Parathyroid adenoma (tissue), 2 donors: ENCODE results near the gene RBBP8NL.

ENCODE experiments used
- H2AFZ ChIP-seq: fragments of 300-600 bp; sonication (generic); one replicate; pipeline ENCODE4 v1.7.0; 2017; ENCODE audit warnings: antibody characterized with exemption, mild to moderate bottlenecking
- H3K27ac ChIP-seq: fragments of 300-600 bp; sonication (generic); one replicate; pipeline ENCODE4 v1.7.0; 2017
- H3K27me3 ChIP-seq: fragments of 300-600 bp; sonication (generic); one replicate; pipeline ENCODE4 v1.7.0; 2017; ENCODE audit warnings: low read length; ENCODE audit not compliant: control insufficient read depth, insufficient read depth
- H3K36me3 ChIP-seq: fragments of 300-600 bp; sonication (generic); one replicate; pipeline ENCODE4 v1.7.0; 2017; ENCODE audit warnings: low read length; ENCODE audit not compliant: control insufficient read depth, insufficient read depth
- H3K4me1 ChIP-seq: fragments of 300-600 bp; sonication (generic); one replicate; pipeline ENCODE4 v1.7.0; 2017; ENCODE audit warnings: control low read depth
- H3K4me2 ChIP-seq: fragments of 300-600 bp; sonication (generic); one replicate; pipeline ENCODE4 v1.7.0; 2017; ENCODE audit warnings: low read length
- H3K4me3 ChIP-seq: fragments of 300-600 bp; sonication (generic); one replicate; pipeline ENCODE4 v1.7.0; 2017; ENCODE audit warnings: low read depth, low read length
- H3K79me2 ChIP-seq: fragments of 300-600 bp; sonication (generic); one replicate; pipeline ENCODE4 v1.7.0; 2017; ENCODE audit warnings: control low read depth
- H3K9ac ChIP-seq: fragments of 300-600 bp; sonication (generic); one replicate; pipeline ENCODE4 v1.7.0; 2017; ENCODE audit warnings: mild to moderate bottlenecking
- H3K9me3 ChIP-seq: fragments of 300-600 bp; sonication (generic); one replicate; pipeline ENCODE4 v1.7.0; 2017; ENCODE audit warnings: low read length; ENCODE audit not compliant: control insufficient read depth
- TF ChIP-seq, protein P1 (sequence below): fragments of 300-600 bp; sonication (generic); IDR thresholded peaks from one replicate; pipeline ENCODE4 v1.7.0; 2017; ENCODE audit warnings: antibody characterized with exemption, mild to moderate bottlenecking
- donor health status: primary hyperparathyroidism.

RBBP8NL gene

DNA sequence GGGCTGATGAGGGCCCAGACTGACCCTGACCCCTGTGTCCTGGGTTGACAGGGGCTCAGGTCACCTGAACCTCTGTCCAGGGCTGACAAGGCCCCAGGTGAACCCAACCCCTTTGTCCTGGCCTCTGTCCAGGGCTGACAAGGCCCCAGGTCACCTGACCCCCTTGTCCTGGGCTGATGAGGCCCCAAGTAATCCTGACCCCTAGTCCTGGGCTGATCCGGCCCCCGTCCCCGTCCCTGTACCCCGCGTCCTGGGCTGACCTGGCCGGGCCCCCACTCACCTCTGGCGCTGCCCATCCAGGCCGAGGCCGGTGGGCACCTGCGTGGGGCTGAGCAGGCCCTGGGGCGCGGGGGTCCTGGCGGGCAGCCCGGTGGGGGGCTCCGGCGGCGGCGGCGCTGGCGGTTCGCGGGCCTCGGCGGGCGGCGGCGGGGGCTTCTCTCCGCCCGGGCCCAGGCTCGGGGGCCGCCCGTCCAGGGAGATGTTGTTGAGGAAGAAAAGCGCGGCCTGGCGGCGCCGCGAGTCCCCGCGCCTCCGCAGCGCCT is 20.6 kb downstream of the RBBP8NL start:
- H3K27ac ChIP-seq = no peak overlapping the region
- no peaks in the 10 kb centered on the region for H3K79me2 ChIP-seq
- H3K4me1 ChIP-seq = peaks cover 22% of the 10 kb centered on the region
- H2AFZ ChIP-seq = no peak overlapping the region
- TF ChIP-seq, protein P1, sequence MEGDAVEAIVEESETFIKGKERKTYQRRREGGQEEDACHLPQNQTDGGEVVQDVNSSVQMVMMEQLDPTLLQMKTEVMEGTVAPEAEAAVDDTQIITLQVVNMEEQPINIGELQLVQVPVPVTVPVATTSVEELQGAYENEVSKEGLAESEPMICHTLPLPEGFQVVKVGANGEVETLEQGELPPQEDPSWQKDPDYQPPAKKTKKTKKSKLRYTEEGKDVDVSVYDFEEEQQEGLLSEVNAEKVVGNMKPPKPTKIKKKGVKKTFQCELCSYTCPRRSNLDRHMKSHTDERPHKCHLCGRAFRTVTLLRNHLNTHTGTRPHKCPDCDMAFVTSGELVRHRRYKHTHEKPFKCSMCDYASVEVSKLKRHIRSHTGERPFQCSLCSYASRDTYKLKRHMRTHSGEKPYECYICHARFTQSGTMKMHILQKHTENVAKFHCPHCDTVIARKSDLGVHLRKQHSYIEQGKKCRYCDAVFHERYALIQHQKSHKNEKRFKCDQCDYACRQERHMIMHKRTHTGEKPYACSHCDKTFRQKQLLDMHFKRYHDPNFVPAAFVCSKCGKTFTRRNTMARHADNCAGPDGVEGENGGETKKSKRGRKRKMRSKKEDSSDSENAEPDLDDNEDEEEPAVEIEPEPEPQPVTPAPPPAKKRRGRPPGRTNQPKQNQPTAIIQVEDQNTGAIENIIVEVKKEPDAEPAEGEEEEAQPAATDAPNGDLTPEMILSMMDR = no peak
- H3K4me3 ChIP-seq = peak overlapping the region; percentile 62
- peak overlapping the region; percentile 92 for H3K4me2 ChIP-seq
- no peaks in the 10 kb centered on the region for H3K27me3 ChIP-seq
- no peaks in the 10 kb centered on the region for H3K36me3 ChIP-seq
- no peak overlapping the region for H3K9ac ChIP-seq
- H3K9me3 ChIP-seq = no peaks in the 10 kb centered on the region

DNA sequence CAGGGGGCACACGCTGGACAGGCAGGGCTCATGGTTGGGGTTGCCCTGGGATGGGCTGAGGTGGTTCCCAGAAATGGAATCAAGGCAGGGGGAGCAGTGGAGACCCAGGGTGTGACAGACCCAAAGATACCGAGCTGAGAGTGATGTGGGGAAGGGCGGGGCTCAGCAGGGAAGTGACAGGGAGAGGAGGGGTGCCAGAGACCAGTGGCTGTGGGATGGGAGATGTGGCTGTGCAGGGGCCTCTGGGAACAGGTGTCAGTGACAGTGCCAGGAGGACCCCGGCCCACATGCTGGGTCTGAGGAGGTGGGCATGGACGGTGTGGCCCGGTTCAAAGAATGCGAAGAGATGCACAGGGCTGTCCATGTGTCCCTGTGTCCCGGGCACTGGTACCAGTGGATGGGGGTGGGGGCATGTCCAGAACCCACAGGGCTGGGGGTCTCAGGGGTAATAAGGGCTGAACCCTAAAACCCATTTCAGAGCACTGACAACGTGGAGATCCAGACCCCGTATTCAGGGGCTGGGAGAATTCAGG is 21.3 kb downstream of the RBBP8NL start:
- Histone ChIP-seq H3K27ac (no peak overlapping the region), H3K9ac (no peak overlapping the region), H3K4me1 (peaks cover 22% of the 10 kb centered on the region), H3K27me3 (no peaks in the 10 kb centered on the region), H2AFZ (no peak overlapping the region), H3K36me3 (no peaks in the 10 kb centered on the region), H3K4me2 (peak overlapping the region; percentile 92), H3K4me3 (peak overlapping the region; percentile 62), H3K79me2 (no peaks in the 10 kb centered on the region), H3K9me3 (no peaks in the 10 kb centered on the region)
- TF ChIP-seq, protein P1 = no peak

DNA sequence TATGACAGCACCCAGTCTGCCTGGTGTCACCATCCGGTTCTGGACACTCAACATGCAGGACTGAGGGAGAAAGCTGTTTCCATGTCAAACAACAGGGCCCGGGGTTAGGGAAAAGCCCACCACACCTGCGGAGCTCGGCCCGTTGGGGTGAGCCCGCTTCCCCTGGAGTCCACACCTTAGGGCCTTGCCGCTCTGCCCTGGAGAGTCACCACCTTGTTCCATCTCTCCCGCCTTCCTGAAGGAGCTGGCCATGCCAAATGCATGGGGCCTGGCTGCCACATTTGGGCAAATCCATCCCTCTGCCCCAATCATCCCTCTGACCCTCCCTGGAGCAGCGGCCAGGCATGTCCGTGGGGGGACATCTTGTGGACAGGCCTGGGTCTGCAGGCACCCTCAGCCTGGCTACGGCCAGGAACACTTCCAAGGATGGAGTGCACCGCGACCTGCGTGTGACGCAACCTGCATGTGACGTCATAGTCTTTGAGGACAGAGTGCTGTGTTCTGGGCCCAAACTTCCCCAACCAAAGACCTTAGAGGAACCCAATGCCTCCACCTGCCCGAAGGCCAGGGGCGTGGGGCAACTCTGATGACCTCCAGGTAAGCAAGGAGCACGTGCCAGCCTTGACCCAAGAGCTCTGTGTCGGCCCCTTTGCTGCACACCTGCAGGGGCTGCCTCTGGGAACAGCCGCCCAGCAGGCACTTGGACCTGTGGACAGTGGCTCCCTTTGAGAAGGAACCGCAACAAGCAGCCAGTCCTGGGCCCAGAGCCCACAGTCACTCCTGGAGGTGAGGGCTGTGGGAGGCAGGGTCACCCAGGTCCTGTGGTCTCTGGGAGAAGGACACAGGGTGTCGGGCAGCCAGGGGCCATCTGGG is 22.0 kb downstream of the RBBP8NL start:
- H3K36me3 ChIP-seq = no peaks in the 10 kb centered on the region
- H3K4me3 ChIP-seq = no peak overlapping the region
- no peaks in the 10 kb centered on the region for H3K79me2 ChIP-seq
- no peaks in the 10 kb centered on the region for H3K27me3 ChIP-seq
- peak overlapping the region; percentile 92 for H3K4me2 ChIP-seq
- TF ChIP-seq, protein P1 = peak; percentile 61
- H3K4me1 ChIP-seq = peaks cover 21% of the 10 kb centered on the region
- no peak overlapping the region for H3K9ac ChIP-seq
- no peak overlapping the region for H2AFZ ChIP-seq
- no peaks in the 10 kb centered on the region for H3K9me3 ChIP-seq
- H3K27ac ChIP-seq = no peak overlapping the region

DNA sequence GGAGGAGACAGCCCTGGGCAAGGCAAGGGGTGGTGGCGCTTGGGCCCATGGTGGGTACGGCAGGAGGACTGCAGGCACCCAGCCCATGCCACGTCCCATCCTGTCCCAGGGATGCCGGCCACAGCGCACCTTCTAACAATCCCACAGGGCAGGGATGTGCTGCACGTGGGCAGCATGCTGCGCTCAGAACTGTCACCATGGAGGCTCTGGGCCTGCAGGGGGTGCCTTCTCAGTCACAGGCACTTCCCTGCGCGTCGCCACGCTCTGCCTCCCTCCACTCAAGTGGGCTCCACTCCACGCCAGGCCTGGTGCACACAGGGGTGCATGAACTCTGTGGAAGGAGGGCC is 22.6 kb downstream of the RBBP8NL start:
- Histone ChIP-seq H3K4me1 (peaks cover 16% of the 10 kb centered on the region), H3K9me3 (no peaks in the 10 kb centered on the region), H2AFZ (no peak overlapping the region), H3K36me3 (no peaks in the 10 kb centered on the region), H3K27me3 (no peaks in the 10 kb centered on the region), H3K79me2 (no peaks in the 10 kb centered on the region), H3K4me3 (no peak overlapping the region), H3K4me2 (no peak overlapping the region), H3K9ac (no peak overlapping the region), H3K27ac (no peak overlapping the region)
- TF ChIP-seq, protein P1 = no peak
